Esophagus muscularis mucosa (tissue), 4 donors: Measurements from ENCODE around the gene TAS2R46. TPM values are rescaled to one million over a fixed set of nuclear protein-coding genes. Genes with fewer than 3 reads are reported as not detected.

Experiments
- DNase-seq: peaks from one replicate; pipeline ENCODE4 v3.0.0-alpha.2; 2017; ENCODE audit errors: extremely low spot score
- H3K27ac ChIP-seq, 4 donors: fragments of 200-600 bp; sonication (generic); replicated peaks in 1 of 4; 1 replicate in 3 of 4; 2 replicates in 1 of 4; pipeline ENCODE4 v1.5.1; 2016 to 2019; ENCODE audit warnings: mild to moderate bottlenecking in 1 of 4
- H3K27me3 ChIP-seq, 4 donors: fragments of 200-600 bp; sonication (generic); one replicate each; pipeline versions ENCODE4 v1.5.1 to v1.6.0; 2016 to 2019
- H3K36me3 ChIP-seq, 4 donors: fragments of 200-600 bp; sonication (generic); one replicate each; pipeline ENCODE4 v1.5.1; 2016 to 2019
- H3K4me1 ChIP-seq, 4 donors: fragments of 200-600 bp; sonication (generic); one replicate each; pipeline ENCODE4 v1.5.1; 2016 to 2019
- H3K4me3 ChIP-seq, 4 donors: fragments of 200-600 bp; sonication (generic); 1 replicate in 2 of 4; 2 replicates in 2 of 4; pipeline ENCODE4 v1.5.1; 2016 to 2019; ENCODE audit warnings: mild to moderate bottlenecking in 4 of 4, moderate library complexity in 1 of 4
- H3K9me3 ChIP-seq, 4 donors: fragments of 200-600 bp; sonication (generic); 1 replicate in 3 of 4; 2 replicates in 1 of 4; pipeline ENCODE4 v1.5.1; 2016 to 2019
- CTCF ChIP-seq, 3 experiments: fragments of 200-600 bp in 2 of 3; fragments of 450-650 bp in 1 of 3; sonication (generic) in 2 of 3; IDR thresholded peaks; one replicate each; pipeline ENCODE4 v1.5.1; 2017 to 2019; ENCODE audit warnings: antibody characterized with exemption in 3 of 3, mild to moderate bottlenecking in 2 of 3, moderate library complexity in 1 of 3
- EP300 ChIP-seq: sonication (generic); formaldehyde crosslinking; IDR thresholded peaks from one replicate; pipeline ENCODE4 v1.6.1; 2017; ENCODE audit warnings: antibody characterized with exemption
- POLR2A ChIP-seq: fragments of 450-650 bp; IDR thresholded peaks from one replicate; pipeline ENCODE4 v1.6.1; 2017; ENCODE audit warnings: antibody characterized with exemption, moderate library complexity, mild to moderate bottlenecking, low read depth
- POLR2AphosphoS5 ChIP-seq, 2 donors: sonication (generic); formaldehyde crosslinking; IDR thresholded peaks; one replicate each; pipeline ENCODE4 v1.6.1; 2017; ENCODE audit warnings: antibody characterized with exemption in 2 of 2
- WGBS: methylation state at CpG from one replicate; pipeline ENCODE4 v1.1.5; 2018; 5-methylcytosine and 5-hydroxymethylcytosine counted together
- intact Hi-C: fragments of 100-400 bp; cut with DNase I; formaldehyde crosslinking; loops from one replicate; pipeline ENCODE4 v1.15.1; 2023
- total RNA-seq, 4 donors: library from RNA; depleted of rRNA; stranded (reverse); fragments of >200 nt; gene quantifications; one replicate each; pipeline versions ENCODE4 v1.1.0 to v1.2.1, GENCODE V29; 2016

TAS2R46 gene
- total RNA-seq, 4 donors from 2014 or later: 1.1 TPM; not detected in 3

- Histone ChIP-seq H3K9me3 (peaks cover 0 to 2% (median 0%) of the 10 kb centered on the region in 4 donors), H3K4me1 (peaks cover 0 to 8% (median 2%) of the 10 kb centered on the region in 4 donors), H3K4me3 (no peak overlapping the region), H3K27me3 (no peaks in the 10 kb centered on the region), H3K27ac (no peak overlapping the region), H3K36me3 (no peaks in the 10 kb centered on the region)
- no peak for TF ChIP-seq CTCF (IDR thresholded peaks at IDR 0.05)
- no peak for TF ChIP-seq POLR2AphosphoS5 (IDR thresholded peaks at IDR 0.05)
- no peak for TF ChIP-seq EP300
- no peak for TF ChIP-seq POLR2A
- intact Hi-C loops: no loop called here
- no peak for DNase-seq
- 87% methylated on average over 3 of the region's 3 CpGs for WGBS
Observed at GRCh38 chr12:11075642-11076041, 13.5 kb upstream of the TAS2R46 start.

GRCh38 chr12:11071414-11071813 is 9.3 kb upstream of the TAS2R46 start:
- Histone ChIP-seq H3K27ac (no peak overlapping the region), H3K4me3 (no peak overlapping the region), H3K36me3 (no peaks in the 10 kb centered on the region), H3K27me3 (no peaks in the 10 kb centered on the region), H3K4me1 (peaks cover 0 to 8% (median 6%) of the 10 kb centered on the region in 4 donors), H3K9me3 (no peaks in the 10 kb centered on the region)
- no peak for DNase-seq
- TF ChIP-seq EP300 (no peak), POLR2AphosphoS5 (IDR thresholded peaks at IDR 0.05) (no peak), CTCF (IDR thresholded peaks at IDR 0.05) (no peak), POLR2A (no peak)
- intact Hi-C loops: loop anchor here (5.0 kb wide), 1 partner anchor 54 kb away; no protein-coding TSS in a partner anchor
- WGBS: 72% methylated on average over 4 of the region's 4 CpGs

GRCh38 chr12:11070999-11071398 is 8.9 kb upstream of the TAS2R46 start:
- no peak for DNase-seq
- intact Hi-C loops: loop anchor here (5.0 kb wide), 1 partner anchor 54 kb away; no protein-coding TSS in a partner anchor
- no peaks in the 10 kb centered on the region for H3K9me3 ChIP-seq
- TF ChIP-seq CTCF (IDR thresholded peaks at IDR 0.05) (no peak), POLR2A (no peak), EP300 (no peak), POLR2AphosphoS5 (IDR thresholded peaks at IDR 0.05) (no peak)
- no peaks in the 10 kb centered on the region for H3K27me3 ChIP-seq
- H3K4me1 ChIP-seq: peaks cover 0 to 8% (median 6%) of the 10 kb centered on the region in 4 donors
- H3K4me3 ChIP-seq: no peak overlapping the region
- H3K36me3 ChIP-seq: no peaks in the 10 kb centered on the region
- 59% methylated on average over 1 of the region's 1 CpG for WGBS
- no peak overlapping the region for H3K27ac ChIP-seq

- Histone ChIP-seq H3K4me1 (peaks cover 0 to 8% (median 6%) of the 10 kb centered on the region in 4 donors), H3K9me3 (no peaks in the 10 kb centered on the region), H3K27ac (no peak overlapping the region), H3K36me3 (no peaks in the 10 kb centered on the region), H3K27me3 (no peaks in the 10 kb centered on the region), H3K4me3 (no peak overlapping the region)
- 87% methylated on average over 5 of the region's 5 CpGs for WGBS
- DNase-seq: no peak
- TF ChIP-seq POLR2AphosphoS5 (IDR thresholded peaks at IDR 0.05) (no peak), CTCF (IDR thresholded peaks at IDR 0.05) (no peak), POLR2A (no peak), EP300 (no peak)
- intact Hi-C loops: loop anchor here (5.0 kb wide), 1 partner anchor 53 kb away; no protein-coding TSS in a partner anchor
Observed at GRCh38 chr12:11069854-11070365, 7.8 kb upstream of the TAS2R46 start.

- Histone ChIP-seq H3K27me3 (no peaks in the 10 kb centered on the region), H3K4me3 (no peak overlapping the region), H3K27ac (no peak overlapping the region), H3K4me1 (peaks cover 0 to 8% (median 6%) of the 10 kb centered on the region in 4 donors), H3K36me3 (no peaks in the 10 kb centered on the region), H3K9me3 (no peaks in the 10 kb centered on the region)
- intact Hi-C loops: no loop called here
- TF ChIP-seq POLR2A: no peak
- no peak for TF ChIP-seq POLR2AphosphoS5 (IDR thresholded peaks at IDR 0.05)
- no peak for TF ChIP-seq CTCF (IDR thresholded peaks at IDR 0.05)
- TF ChIP-seq EP300: no peak
- 44% methylated on average over 2 of the region's 2 CpGs for WGBS
- DNase-seq: no peak
Observed at GRCh38 chr12:11067514-11067913, 5.4 kb upstream of the TAS2R46 start.
